Caki2 (cell line): ENCODE results near the gene PKDREJ. TPM values are rescaled to one million over a fixed set of nuclear protein-coding genes. Genes with fewer than 3 reads are reported as not detected.

ENCODE experiments used
- DNase-seq: peaks from one replicate; pipeline ENCODE4 v3.0.0-alpha.2; 2015; ENCODE audit warnings: low read depth
- in situ Hi-C: cut with HindIII; loops from 2 replicates; pipeline ENCODE4 v1.10.0; 2016; ENCODE audit warnings: low sequenced_read_pairs, low pct_unique_long_range_greater_than_20kb, mixed read lengths
- total RNA-seq: library from RNA; depleted of rRNA; stranded (reverse); fragments of >200 nt; shearing (Covaris generic); gene quantifications from 2 replicates; pipeline ENCODE4 v1.2.3, GENCODE V29; 2014; ENCODE audit warnings: low replicate concordance

Gene PKDREJ
- total RNA-seq, 1 experiment from 2014 or later, result not detected

GRCh38 chr22:46290843-46291785, 28.0 kb upstream of the PKDREJ start:
- no peak for DNase-seq
- in situ Hi-C loops, result loop anchor here (25.0 kb wide), 1 partner anchor 279 kb away; no protein-coding TSS in a partner anchor

- in situ Hi-C loops, result loop anchor here (25.0 kb wide), 1 partner anchor 278 kb away; no protein-coding TSS in a partner anchor
- no peak for DNase-seq
Measured at GRCh38 chr22:46290121-46290842, 27.1 kb upstream of the PKDREJ start.

- in situ Hi-C loops, result loop anchor here (25.0 kb wide), 1 partner anchor 277 kb away; no protein-coding TSS in a partner anchor
- no peak for DNase-seq
Measured at GRCh38 chr22:46289244-46289891, 26.2 kb upstream of the PKDREJ start.

GRCh38 chr22:46288846-46289243, 25.7 kb upstream of the PKDREJ start:
- in situ Hi-C loops, result loop anchor here (25.0 kb wide), 1 partner anchor 277 kb away; no protein-coding TSS in a partner anchor
- no peak for DNase-seq

- in situ Hi-C loops, result loop anchor here (25.0 kb wide), 1 partner anchor 276 kb away; no protein-coding TSS in a partner anchor
- DNase-seq, result no peak
Measured at GRCh38 chr22:46287873-46288751, 25.0 kb upstream of the PKDREJ start.

GRCh38 chr22:46286941-46287872, 24.1 kb upstream of the PKDREJ start:
- in situ Hi-C loops, result loop anchor here (25.0 kb wide), 1 partner anchor 275 kb away; no protein-coding TSS in a partner anchor
- DNase-seq, result no peak

GRCh38 chr22:46286006-46286405, 22.9 kb upstream of the PKDREJ start:
- in situ Hi-C loops, result loop anchor here (25.0 kb wide), 1 partner anchor 274 kb away; no protein-coding TSS in a partner anchor
- DNase-seq, result no peak

- no peak for DNase-seq
- in situ Hi-C loops, result loop anchor here (25.0 kb wide), 1 partner anchor 270 kb away; no protein-coding TSS in a partner anchor
Measured at GRCh38 chr22:46281866-46282678, 18.9 kb upstream of the PKDREJ start.

GRCh38 chr22:46280999-46281623, 18.0 kb upstream of the PKDREJ start:
- DNase-seq, result no peak
- in situ Hi-C loops, result loop anchor here (25.0 kb wide), 1 partner anchor 269 kb away; no protein-coding TSS in a partner anchor

- in situ Hi-C loops, result loop anchor here (25.0 kb wide), 1 partner anchor 268 kb away; no protein-coding TSS in a partner anchor
Measured at GRCh38 chr22:46280063-46280817, 17.1 kb upstream of the PKDREJ start.

GRCh38 chr22:46278656-46279645, 15.8 kb upstream of the PKDREJ start:
- DNase-seq, result no peak
- in situ Hi-C loops, result loop anchor here (25.0 kb wide), 1 partner anchor 267 kb away; no protein-coding TSS in a partner anchor

More at GRCh38 chr22:46280063-46280817, 17.1 kb upstream of the PKDREJ start:
- no peak for DNase-seq

- no peak for DNase-seq
- in situ Hi-C loops, result loop anchor here (25.0 kb wide), 1 partner anchor 264 kb away; no protein-coding TSS in a partner anchor
Measured at GRCh38 chr22:46276563-46276962, 13.4 kb upstream of the PKDREJ start.

- no peak for DNase-seq
- in situ Hi-C loops, result loop anchor here (25.0 kb wide), 1 partner anchor 263 kb away; no protein-coding TSS in a partner anchor
Measured at GRCh38 chr22:46275455-46276122, 12.4 kb upstream of the PKDREJ start.
